ENCODE data around the gene ST6GALNAC3. TPM values are rescaled to one million over a fixed set of nuclear protein-coding genes. Genes with fewer than 3 reads are reported as not detected.
A peak's percentile ranks its signal among the peaks of the same experiment; 100 is the strongest.

The ST6GALNAC3 gene
- total RNA-seq, 2 donors from 2014 or later = 0.35 to 2.5 TPM

GRCh38 chr1:76418531-76418930 is 344.0 kb downstream of the ST6GALNAC3 start:
- no peaks in the 10 kb centered on the region for H3K36me3 Mint-ChIP-seq (ENCODE audit: insufficient read depth in 2 of 2)
- no peak overlapping the region for H3K4me3 Mint-ChIP-seq
- no peaks in the 10 kb centered on the region for H3K4me1 Mint-ChIP-seq (ENCODE audit: low read depth)
- no peak for DNase-seq
- H3K9me3 Mint-ChIP-seq = no peaks in the 10 kb centered on the region
- H3K27ac Mint-ChIP-seq = no peak overlapping the region
- H3K27me3 Mint-ChIP-seq (ENCODE audit: low read depth) = no peaks in the 10 kb centered on the region
- ATAC-seq (replicated peaks in 1 of 2) = no peak

GRCh38 chr1:76419603-76420002 is 345.1 kb downstream of the ST6GALNAC3 start:
- no peaks in the 10 kb centered on the region for H3K4me1 Mint-ChIP-seq (ENCODE audit: low read depth)

GRCh38 chr1:76425201-76426145 is 350.9 kb downstream of the ST6GALNAC3 start:
- ATAC-seq (replicated peaks in 1 of 2) = no peak
- no peak overlapping the region for H3K27ac Mint-ChIP-seq

More at GRCh38 chr1:76419603-76420002, 345.1 kb downstream of the ST6GALNAC3 start:
- Mint-ChIP-seq H3K9me3 (no peaks in the 10 kb centered on the region), H3K36me3 (ENCODE audit: insufficient read depth in 2 of 2) (no peaks in the 10 kb centered on the region), H3K27ac (no peak overlapping the region), H3K4me3 (no peak overlapping the region), H3K27me3 (ENCODE audit: low read depth) (no peaks in the 10 kb centered on the region)
- DNase-seq (no peak), ATAC-seq (replicated peaks in 1 of 2) (no peak)

GRCh38 chr1:76426606-76427005 is 352.1 kb downstream of the ST6GALNAC3 start:
- DNase-seq (no peak), ATAC-seq (replicated peaks in 1 of 2) (no peak)
- Mint-ChIP-seq H3K4me3 (no peak overlapping the region), H3K36me3 (ENCODE audit: insufficient read depth in 2 of 2) (no peaks in the 10 kb centered on the region), H3K27ac (no peak overlapping the region), H3K4me1 (ENCODE audit: low read depth) (no peaks in the 10 kb centered on the region), H3K9me3 (peaks cover 0 to under 1% of the 10 kb centered on the region in 2 donors), H3K27me3 (ENCODE audit: low read depth) (no peaks in the 10 kb centered on the region)

More at GRCh38 chr1:76425201-76426145, 350.9 kb downstream of the ST6GALNAC3 start:
- no peak overlapping the region for H3K4me3 Mint-ChIP-seq
- no peak for DNase-seq
- no peaks in the 10 kb centered on the region for H3K27me3 Mint-ChIP-seq (ENCODE audit: low read depth)
- no peaks in the 10 kb centered on the region for H3K36me3 Mint-ChIP-seq (ENCODE audit: insufficient read depth in 2 of 2)
- no peaks in the 10 kb centered on the region for H3K9me3 Mint-ChIP-seq
- no peaks in the 10 kb centered on the region for H3K4me1 Mint-ChIP-seq (ENCODE audit: low read depth)

GRCh38 chr1:76428028-76428427 is 353.5 kb downstream of the ST6GALNAC3 start:
- ATAC-seq (replicated peaks in 1 of 2) = no peak

GRCh38 chr1:76430531-76430930 is 356.0 kb downstream of the ST6GALNAC3 start:
- Mint-ChIP-seq H3K27me3 (ENCODE audit: low read depth) (no peaks in the 10 kb centered on the region), H3K4me3 (no peak overlapping the region), H3K36me3 (ENCODE audit: insufficient read depth in 2 of 2) (no peaks in the 10 kb centered on the region), H3K4me1 (ENCODE audit: low read depth) (no peaks in the 10 kb centered on the region), H3K27ac (no peak overlapping the region), H3K9me3 (peaks cover 0 to 1% of the 10 kb centered on the region in 2 donors)
- ATAC-seq (replicated peaks in 1 of 2) (no peak), DNase-seq (no peak)

More at GRCh38 chr1:76428028-76428427, 353.5 kb downstream of the ST6GALNAC3 start:
- DNase-seq = no peak
- no peaks in the 10 kb centered on the region for H3K27me3 Mint-ChIP-seq (ENCODE audit: low read depth)
- H3K9me3 Mint-ChIP-seq = peaks cover 0 to 1% of the 10 kb centered on the region in 2 donors
- no peak overlapping the region for H3K4me3 Mint-ChIP-seq
- no peak overlapping the region for H3K27ac Mint-ChIP-seq
- no peaks in the 10 kb centered on the region for H3K36me3 Mint-ChIP-seq (ENCODE audit: insufficient read depth in 2 of 2)
- no peaks in the 10 kb centered on the region for H3K4me1 Mint-ChIP-seq (ENCODE audit: low read depth)

- H3K27ac Mint-ChIP-seq = no peak overlapping the region
- H3K4me3 Mint-ChIP-seq = no peak overlapping the region
- no peak for ATAC-seq (replicated peaks in 1 of 2)
- H3K4me1 Mint-ChIP-seq (ENCODE audit: low read depth) = no peaks in the 10 kb centered on the region
- no peak for DNase-seq
- no peaks in the 10 kb centered on the region for H3K36me3 Mint-ChIP-seq (ENCODE audit: insufficient read depth in 2 of 2)
- no peaks in the 10 kb centered on the region for H3K27me3 Mint-ChIP-seq (ENCODE audit: low read depth)
- H3K9me3 Mint-ChIP-seq = peaks cover 0 to 1% of the 10 kb centered on the region in 2 donors
These were observed 359.0 kb downstream of the ST6GALNAC3 start for GRCh38 chr1:76433526-76433925.

GRCh38 chr1:76443217-76443616 is 368.7 kb downstream of the ST6GALNAC3 start:
- no peak overlapping the region for H3K27ac Mint-ChIP-seq
- no peak overlapping the region for H3K4me3 Mint-ChIP-seq
- no peaks in the 10 kb centered on the region for H3K27me3 Mint-ChIP-seq (ENCODE audit: low read depth)
- DNase-seq (no peak), ATAC-seq (replicated peaks in 1 of 2) (no peak)
- no peaks in the 10 kb centered on the region for H3K36me3 Mint-ChIP-seq (ENCODE audit: insufficient read depth in 2 of 2)
- H3K4me1 Mint-ChIP-seq (ENCODE audit: low read depth) = peaks cover 11% of the 10 kb centered on the region
- H3K9me3 Mint-ChIP-seq = peaks cover 0 to 8% of the 10 kb centered on the region in 2 donors

GRCh38 chr1:76444773-76445172 is 370.2 kb downstream of the ST6GALNAC3 start:
- H3K36me3 Mint-ChIP-seq (ENCODE audit: insufficient read depth in 2 of 2) = no peaks in the 10 kb centered on the region
- peaks cover 0 to 8% of the 10 kb centered on the region in 2 donors for H3K9me3 Mint-ChIP-seq
- peaks cover 11% of the 10 kb centered on the region for H3K4me1 Mint-ChIP-seq (ENCODE audit: low read depth)
- H3K27me3 Mint-ChIP-seq (ENCODE audit: low read depth) = no peaks in the 10 kb centered on the region
- DNase-seq (no peak), ATAC-seq (replicated peaks in 1 of 2) (no peak)
- no peak overlapping the region for H3K4me3 Mint-ChIP-seq
- H3K27ac Mint-ChIP-seq = no peak overlapping the region

- Mint-ChIP-seq H3K4me1 (ENCODE audit: low read depth) (no peaks in the 10 kb centered on the region), H3K36me3 (ENCODE audit: insufficient read depth in 2 of 2) (peaks cover 3 to 7% of the 10 kb centered on the region in 2 donors), H3K27ac (no peak overlapping the region), H3K27me3 (ENCODE audit: low read depth) (no peaks in the 10 kb centered on the region), H3K4me3 (no peak overlapping the region), H3K9me3 (peaks cover 17 to 21% of the 10 kb centered on the region in 2 donors)
- no peak for DNase-seq
- no peak for ATAC-seq (replicated peaks in 1 of 2)
These were observed 375.7 kb downstream of the ST6GALNAC3 start for GRCh38 chr1:76450229-76450628.

- H3K36me3 Mint-ChIP-seq (ENCODE audit: insufficient read depth in 2 of 2) = no peaks in the 10 kb centered on the region
- no peaks in the 10 kb centered on the region for H3K27me3 Mint-ChIP-seq (ENCODE audit: low read depth)
- no peak overlapping the region for H3K4me3 Mint-ChIP-seq
- ATAC-seq (replicated peaks in 1 of 2) (peak in 1 of 2 donors; percentile 32), DNase-seq (no peak)
- peaks cover 0 to 1% of the 10 kb centered on the region in 2 donors for H3K9me3 Mint-ChIP-seq
- H3K27ac Mint-ChIP-seq = no peak overlapping the region
- H3K4me1 Mint-ChIP-seq (ENCODE audit: low read depth) = peaks cover 8% of the 10 kb centered on the region
These were observed 388.7 kb downstream of the ST6GALNAC3 start for GRCh38 chr1:76463278-76463677.

- no peak for ATAC-seq (replicated peaks in 1 of 2)
- Mint-ChIP-seq H3K27ac (no peak overlapping the region), H3K9me3 (peaks cover 0 to 1% of the 10 kb centered on the region in 2 donors), H3K4me1 (ENCODE audit: low read depth) (peaks cover 8% of the 10 kb centered on the region), H3K27me3 (ENCODE audit: low read depth) (no peaks in the 10 kb centered on the region), H3K4me3 (no peak overlapping the region), H3K36me3 (ENCODE audit: insufficient read depth in 2 of 2) (no peaks in the 10 kb centered on the region)
- DNase-seq = no peak
These were observed 389.3 kb downstream of the ST6GALNAC3 start for GRCh38 chr1:76463849-76464248.

- Mint-ChIP-seq H3K27ac (no peak overlapping the region), H3K9me3 (no peaks in the 10 kb centered on the region), H3K4me1 (ENCODE audit: low read depth) (peaks cover 8% of the 10 kb centered on the region), H3K4me3 (no peak overlapping the region), H3K27me3 (ENCODE audit: low read depth) (no peaks in the 10 kb centered on the region), H3K36me3 (ENCODE audit: insufficient read depth in 2 of 2) (no peaks in the 10 kb centered on the region)
- no peak for DNase-seq
- ATAC-seq (replicated peaks in 1 of 2) = no peak
These were observed 390.5 kb downstream of the ST6GALNAC3 start for GRCh38 chr1:76465030-76465429.
